Activated gamma-delta T cell treated with Interleukin-2 at 50 U/mL for 16 hours (primary cell): ENCODE results near the gene NALCN.

Source experiments
- DNase-seq: peaks from one replicate; pipeline ENCODE4 v3.0.0-alpha.2; 2020

The NALCN gene

DNA sequence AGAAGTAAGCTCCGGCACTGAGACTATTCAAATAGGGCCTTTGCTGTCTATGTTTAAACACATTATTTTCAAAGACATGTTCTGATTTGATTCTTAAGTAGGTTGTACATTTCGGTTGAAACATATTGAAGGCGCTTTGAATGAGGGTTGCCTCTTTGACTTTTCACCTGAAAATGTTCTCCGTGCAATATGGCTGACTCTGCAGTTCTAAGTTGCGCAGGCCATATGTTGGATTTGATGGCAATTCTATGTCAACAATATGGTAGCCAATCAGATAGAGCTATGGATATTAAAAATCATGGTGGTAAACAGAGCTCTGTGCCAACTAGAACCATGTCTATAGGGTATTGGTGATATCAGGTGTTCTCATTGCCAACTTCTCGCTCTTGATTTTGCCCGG is 307.3 kb downstream of the NALCN start:
- no peak for DNase-seq

DNA sequence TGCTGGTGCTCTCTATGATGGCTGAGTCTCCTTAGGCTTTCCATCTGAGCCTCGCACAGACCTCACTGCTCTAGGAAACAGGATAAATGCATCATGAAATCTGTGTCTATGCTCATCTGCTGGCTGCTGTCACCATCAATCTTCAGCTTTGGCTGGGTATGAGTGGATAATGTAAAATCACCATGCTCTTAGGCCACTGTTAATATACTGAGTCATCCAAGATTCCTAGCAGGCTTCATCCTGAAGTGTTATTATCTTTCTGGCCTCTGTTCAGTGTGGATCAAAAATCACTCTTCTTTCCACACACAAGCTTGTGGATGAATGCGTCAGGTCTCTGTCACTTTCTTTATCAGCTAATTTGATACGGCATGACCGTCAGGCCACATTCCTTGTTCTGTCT is 317.4 kb downstream of the NALCN start:
- DNase-seq, result no peak

DNA sequence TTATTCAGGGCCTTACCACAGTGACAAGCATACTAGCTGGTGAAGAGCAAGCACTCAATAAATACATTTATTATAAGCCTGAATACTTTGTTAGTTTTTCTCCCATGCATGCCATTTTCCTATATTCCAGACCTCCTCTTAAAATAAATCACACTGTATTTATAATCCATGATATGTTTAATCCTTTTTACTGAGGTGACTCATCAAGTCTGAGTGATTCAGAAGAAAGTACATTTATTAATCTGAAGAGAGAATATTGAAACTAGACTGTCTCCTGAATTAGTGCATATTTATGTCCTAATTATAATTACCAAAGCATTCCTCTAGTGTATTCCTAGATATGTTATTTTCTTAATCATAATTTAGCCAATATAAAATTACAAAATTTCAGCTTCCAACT is 323.3 kb downstream of the NALCN start:
- no peak for DNase-seq

- no peak for DNase-seq
These were observed 326.0 kb downstream of the NALCN start for GRCh38 chr13:101090287-101090686.

- no peak for DNase-seq
These were observed 330.8 kb downstream of the NALCN start for GRCh38 chr13:101085551-101085950.

DNA sequence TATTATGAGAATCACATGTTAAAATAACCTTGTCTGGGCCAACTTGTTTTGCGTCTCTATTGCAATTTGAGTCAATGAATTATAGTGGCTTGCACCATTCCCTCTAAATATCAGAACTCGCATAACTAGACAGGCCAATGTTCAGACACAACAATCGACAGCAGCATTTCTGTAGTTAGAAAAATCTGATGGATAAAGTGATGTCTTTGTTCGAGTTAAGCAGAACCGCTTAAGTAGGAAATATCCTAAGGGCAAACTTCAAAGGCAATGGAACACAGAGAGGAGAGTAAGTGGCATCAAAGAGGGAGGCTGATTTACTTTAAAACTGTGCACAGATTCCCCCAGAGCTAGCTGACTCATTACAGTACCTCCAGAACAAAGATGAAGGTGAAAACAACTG is 333.9 kb downstream of the NALCN start:
- no peak for DNase-seq

- no peak for DNase-seq
These were observed 335.7 kb downstream of the NALCN start for GRCh38 chr13:101080616-101081015.

DNA sequence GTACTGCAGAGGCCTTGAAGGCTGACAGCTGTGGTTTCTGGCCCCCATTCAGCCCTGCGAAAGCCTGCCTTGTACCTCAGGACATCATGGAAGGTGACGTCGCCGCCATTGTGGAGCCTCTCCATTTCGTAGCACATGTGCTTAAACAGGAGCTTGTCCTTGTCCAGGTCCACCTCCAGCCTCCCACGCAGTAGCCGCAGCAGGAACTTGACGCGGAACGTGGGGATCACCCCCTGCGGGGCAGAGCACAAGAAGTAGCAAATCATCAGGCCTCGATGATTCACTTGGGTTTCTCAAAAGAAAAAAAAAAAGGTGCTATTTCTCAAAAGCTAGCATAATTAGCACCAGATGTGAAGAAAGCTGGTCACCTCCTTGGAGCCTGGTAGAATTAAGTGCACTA is 351.0 kb downstream of the NALCN start:
- DNase-seq, result no peak

- DNase-seq, result no peak
These were observed 356.5 kb downstream of the NALCN start for GRCh38 chr13:101059793-101060192.

GRCh38 chr13:101058841-101059240 is 357.5 kb downstream of the NALCN start:
- no peak for DNase-seq

- no peak for DNase-seq
These were observed 362.8 kb downstream of the NALCN start for GRCh38 chr13:101053301-101054093.

- DNase-seq, result no peak
These were observed 367.0 kb downstream of the NALCN start for GRCh38 chr13:101049166-101049850.

DNA sequence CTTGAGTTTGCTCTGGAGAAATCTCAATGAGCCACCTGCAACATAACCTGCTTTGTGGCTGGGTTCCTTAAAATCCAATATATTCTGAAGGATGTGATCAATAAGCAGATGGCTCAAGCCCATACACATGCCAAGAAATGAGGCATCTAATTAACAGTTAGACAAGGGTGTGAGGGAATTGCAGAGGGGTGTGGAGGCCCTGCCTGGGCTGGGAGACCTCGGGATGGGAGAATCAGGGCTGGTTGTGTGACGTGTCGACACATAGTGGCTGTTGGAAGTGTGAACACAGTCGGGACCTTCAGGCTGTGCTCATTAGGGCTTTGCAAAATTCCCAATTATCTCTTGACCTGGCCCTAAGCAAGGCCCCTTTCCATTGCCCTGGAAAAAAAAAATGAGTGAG is 379.8 kb downstream of the NALCN start:
- no peak for DNase-seq

- DNase-seq, result no peak
These were observed 381.1 kb downstream of the NALCN start for GRCh38 chr13:101035119-101035620.

- no peak for DNase-seq
These were observed 389.4 kb downstream of the NALCN start for GRCh38 chr13:101026736-101027398.

DNA sequence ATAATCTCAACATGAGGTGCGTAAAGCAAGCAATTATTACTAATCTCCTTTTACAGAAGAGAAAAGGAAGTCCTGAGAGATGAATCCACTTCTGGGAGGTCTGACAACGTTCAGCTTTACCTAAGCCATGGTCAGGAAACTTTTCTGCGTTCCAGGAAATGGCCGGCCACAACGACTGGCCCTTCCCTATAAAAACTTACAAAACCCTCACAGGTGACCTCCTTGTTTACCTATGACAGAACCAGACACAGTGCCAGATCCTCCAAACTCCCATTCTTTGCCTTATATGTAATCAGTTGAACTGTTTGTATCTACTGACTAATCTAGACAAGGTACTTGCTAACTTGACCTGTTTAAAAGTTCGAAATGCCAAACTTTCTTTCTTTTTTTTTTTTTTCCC is 390.0 kb downstream of the NALCN start:
- no peak for DNase-seq

DNA sequence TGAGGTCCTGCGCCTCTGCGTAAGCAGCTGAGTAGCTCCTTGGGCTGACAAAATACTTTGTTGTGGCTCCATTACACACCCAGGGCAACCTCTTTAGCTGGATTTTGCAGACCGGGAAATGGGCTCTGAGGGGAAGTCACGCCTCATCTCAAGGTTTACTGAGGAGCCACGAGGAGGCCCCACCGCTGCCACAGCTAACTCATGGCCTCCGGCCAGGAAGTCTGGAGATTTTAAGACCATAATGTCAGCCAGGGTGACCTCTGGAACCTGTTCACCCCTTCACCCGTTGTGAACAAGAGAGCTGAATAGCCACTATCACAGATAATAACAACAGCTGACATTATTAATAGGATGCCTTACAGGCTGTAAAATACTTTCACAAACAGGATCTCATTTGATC is 390.4 kb downstream of the NALCN start:
- DNase-seq, result no peak

GRCh38 chr13:101025519-101025918 is 390.8 kb downstream of the NALCN start:
- DNase-seq, result no peak

DNA sequence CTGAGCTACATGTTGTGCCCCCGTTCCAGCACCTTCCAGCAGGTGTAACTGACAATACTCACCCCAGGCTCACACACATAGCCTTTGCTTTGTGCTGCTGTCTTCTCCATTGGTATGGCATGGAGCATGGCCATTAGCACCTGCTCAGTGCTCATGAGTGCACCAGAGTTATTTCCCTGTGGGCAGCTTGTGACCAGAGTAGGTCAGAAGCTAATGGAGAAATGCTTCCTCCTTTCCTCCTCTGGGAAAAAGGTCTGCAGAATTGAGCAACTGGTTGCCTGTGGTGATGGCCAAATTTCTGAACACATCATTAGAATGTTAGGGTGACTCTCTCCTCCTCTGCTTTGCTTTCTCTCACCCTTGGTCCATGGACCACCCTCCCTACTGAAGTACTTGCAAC is 397.2 kb downstream of the NALCN start:
- no peak for DNase-seq

- DNase-seq, result no peak
These were observed 397.6 kb downstream of the NALCN start for GRCh38 chr13:101018720-101019119.

- no peak for DNase-seq
These were observed 399.0 kb downstream of the NALCN start for GRCh38 chr13:101017123-101017872.

- DNase-seq, result no peak
These were observed 399.8 kb downstream of the NALCN start for GRCh38 chr13:101016475-101016874.

DNA sequence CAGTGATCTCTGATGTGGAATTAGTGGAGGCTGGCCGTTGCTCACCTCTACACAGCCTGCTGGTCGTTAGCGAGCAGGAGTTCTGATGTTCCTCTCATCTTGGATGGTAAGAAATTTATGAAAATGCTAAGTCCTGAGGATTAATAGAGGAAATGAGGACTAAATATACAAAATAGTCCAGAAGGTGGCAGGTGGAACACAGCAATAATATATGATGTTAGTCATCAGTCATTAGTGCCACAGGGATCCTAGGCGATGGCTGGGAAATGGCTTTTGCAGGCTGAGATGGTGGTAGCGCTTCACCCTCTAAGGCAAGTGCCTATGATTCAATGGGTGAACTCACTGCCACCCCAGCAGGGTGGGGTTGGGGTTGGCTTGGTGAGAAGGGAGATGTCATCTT is 403.1 kb downstream of the NALCN start:
- DNase-seq, result no peak
